Suprapubic skin (tissue), 3 donors: ENCODE data around the gene BIRC2.

Source experiments
- POLR2A ChIP-seq, 2 donors: fragments of 450-650 bp; IDR thresholded peaks; one replicate each; pipeline ENCODE4 v1.6.1; 2017; ENCODE audit warnings: antibody characterized with exemption in 2 of 2, mild to moderate bottlenecking in 2 of 2, moderate library complexity in 2 of 2
- TF ChIP-seq, protein P1 (sequence below), 2 donors: fragments of 200-600 bp in 1 of 2; fragments of 450-650 bp in 1 of 2; sonication (generic) in 1 of 2; IDR thresholded peaks; one replicate each; pipeline ENCODE4 v1.5.1; 2016 to 2019; ENCODE audit warnings: antibody characterized with exemption in 2 of 2, mild to moderate bottlenecking in 1 of 2, moderate library complexity in 1 of 2

DNA sequence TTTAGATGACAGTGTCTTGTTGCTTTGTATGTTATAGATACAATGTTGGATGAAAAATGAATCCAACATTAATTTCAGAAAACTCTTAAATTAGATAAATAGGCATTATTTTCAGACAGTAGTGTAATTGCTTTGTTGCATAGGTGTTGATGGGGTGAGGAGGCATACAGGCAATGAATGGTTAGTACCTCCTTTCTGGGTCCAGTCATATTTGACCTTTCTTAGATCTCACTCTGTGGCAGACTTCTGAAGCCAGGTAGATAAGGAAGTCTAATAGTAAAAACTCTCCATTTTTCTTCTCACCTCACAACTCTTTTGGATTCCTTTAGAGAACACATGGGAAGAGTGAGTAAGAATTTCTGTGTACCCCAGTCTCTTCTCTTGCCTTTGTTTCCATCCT lies 31.8 kb downstream of the BIRC2 start:
- TF ChIP-seq, protein P1, sequence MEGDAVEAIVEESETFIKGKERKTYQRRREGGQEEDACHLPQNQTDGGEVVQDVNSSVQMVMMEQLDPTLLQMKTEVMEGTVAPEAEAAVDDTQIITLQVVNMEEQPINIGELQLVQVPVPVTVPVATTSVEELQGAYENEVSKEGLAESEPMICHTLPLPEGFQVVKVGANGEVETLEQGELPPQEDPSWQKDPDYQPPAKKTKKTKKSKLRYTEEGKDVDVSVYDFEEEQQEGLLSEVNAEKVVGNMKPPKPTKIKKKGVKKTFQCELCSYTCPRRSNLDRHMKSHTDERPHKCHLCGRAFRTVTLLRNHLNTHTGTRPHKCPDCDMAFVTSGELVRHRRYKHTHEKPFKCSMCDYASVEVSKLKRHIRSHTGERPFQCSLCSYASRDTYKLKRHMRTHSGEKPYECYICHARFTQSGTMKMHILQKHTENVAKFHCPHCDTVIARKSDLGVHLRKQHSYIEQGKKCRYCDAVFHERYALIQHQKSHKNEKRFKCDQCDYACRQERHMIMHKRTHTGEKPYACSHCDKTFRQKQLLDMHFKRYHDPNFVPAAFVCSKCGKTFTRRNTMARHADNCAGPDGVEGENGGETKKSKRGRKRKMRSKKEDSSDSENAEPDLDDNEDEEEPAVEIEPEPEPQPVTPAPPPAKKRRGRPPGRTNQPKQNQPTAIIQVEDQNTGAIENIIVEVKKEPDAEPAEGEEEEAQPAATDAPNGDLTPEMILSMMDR (IDR thresholded peaks at IDR 0.05) = no peak
- no peak for TF ChIP-seq POLR2A (IDR thresholded peaks at IDR 0.05)
